ENCODE data around the gene ATP2A2.
"Not testable (repeated sequence)": the region's sequence is repeated elsewhere in the genome, so short reads cannot be mapped to it uniquely, and the experiment has no call there.

The ATP2A2 gene

GRCh38 chr12:110370732-110371231, 89.7 kb downstream of the ATP2A2 start:
- DNase-seq (ENCODE audit: low spot score), result no peak

GRCh38 chr12:110371408-110372055, 90.5 kb downstream of the ATP2A2 start:
- no peak for DNase-seq (ENCODE audit: low spot score)

GRCh38 chr12:110372056-110372425, 91.0 kb downstream of the ATP2A2 start:
- DNase-seq (ENCODE audit: low spot score), result no peak

- DNase-seq (ENCODE audit: low spot score), result no peak
Observed at GRCh38 chr12:110373025-110373424, 92.0 kb downstream of the ATP2A2 start.

GRCh38 chr12:110373425-110373824, 92.4 kb downstream of the ATP2A2 start:
- no peak for DNase-seq (ENCODE audit: low spot score)

GRCh38 chr12:110373962-110374611, 93.0 kb downstream of the ATP2A2 start:
- no peak for DNase-seq (ENCODE audit: low spot score)

- not testable (repeated sequence) for DNase-seq (ENCODE audit: low spot score)
Observed at GRCh38 chr12:110378131-110378790, 97.2 kb downstream of the ATP2A2 start.

- DNase-seq (ENCODE audit: low spot score), result no peak
Observed at GRCh38 chr12:110379197-110379596, 98.2 kb downstream of the ATP2A2 start.

- DNase-seq (ENCODE audit: low spot score), result no peak
Observed at GRCh38 chr12:110379631-110380030, 98.6 kb downstream of the ATP2A2 start.

- DNase-seq (ENCODE audit: low spot score), result no peak
Observed at GRCh38 chr12:110382683-110383082, 101.6 kb downstream of the ATP2A2 start.
